NCI-H524 (cell line): ENCODE measurements around the gene STK32A.
A peak's percentile ranks its signal among the peaks of the same experiment; 100 is the strongest.

ENCODE experiments used
- DNase-seq, 2 experiments: peaks; one replicate each; lab custom pipeline; 2025; lab: John Stamatoyannopoulos, UW

STK32A gene

DNA sequence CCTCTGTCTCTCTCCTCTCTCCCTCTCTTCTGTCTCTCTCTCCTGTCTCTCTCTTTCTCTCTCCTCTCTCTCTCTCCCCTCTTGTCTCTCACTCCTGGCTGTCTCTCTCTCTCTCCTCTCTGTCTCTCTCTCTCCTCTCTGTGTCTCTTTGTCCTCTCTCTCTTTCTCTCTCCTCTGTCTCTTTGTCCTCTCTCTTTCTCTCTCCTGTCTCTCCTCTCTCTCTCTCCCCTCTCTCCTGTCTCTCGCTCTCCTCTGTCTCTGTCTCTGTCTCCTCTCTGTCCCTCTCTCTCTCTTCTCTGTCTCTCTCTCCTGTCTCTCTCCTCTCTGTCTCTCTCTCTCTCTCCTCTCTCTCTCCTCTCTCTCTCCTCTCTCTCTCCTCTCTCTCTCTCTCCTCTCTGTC lies 25.0 kb downstream of the STK32A start:
- no peak for DNase-seq

DNA sequence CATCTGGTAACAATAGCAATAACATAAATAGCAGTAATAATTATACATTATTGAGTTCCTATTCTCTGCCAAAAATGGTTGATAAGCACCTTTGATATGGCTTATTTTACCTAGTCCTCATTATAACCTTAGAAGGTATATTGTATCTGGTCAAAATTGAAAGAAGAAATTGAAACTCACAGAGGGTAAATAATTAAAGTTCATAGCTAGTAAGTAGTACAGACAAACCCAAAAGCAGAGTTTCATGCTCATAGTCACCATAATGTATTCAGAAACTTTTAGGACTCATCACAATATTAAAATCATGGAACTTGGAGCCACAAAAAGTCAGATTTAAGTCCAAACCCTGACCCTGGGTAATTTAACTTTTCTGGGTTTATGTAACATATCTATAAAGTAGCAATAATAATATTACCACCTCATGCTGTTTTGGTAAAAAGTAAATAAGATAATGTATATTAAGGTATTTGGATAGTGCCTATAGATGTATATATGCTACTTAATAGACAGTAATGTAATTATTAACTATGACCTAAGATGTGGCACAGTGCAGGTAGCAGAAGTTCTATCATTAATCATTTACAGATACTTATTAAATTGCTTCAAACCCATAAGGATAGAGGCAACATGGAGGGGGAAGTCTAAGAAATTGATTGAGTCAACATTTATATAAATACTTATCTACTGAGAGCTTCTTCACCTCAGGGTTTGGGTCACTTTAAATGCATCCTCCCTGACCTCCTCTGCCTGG lies 32.4 kb downstream of the STK32A start:
- no peak for DNase-seq

DNA sequence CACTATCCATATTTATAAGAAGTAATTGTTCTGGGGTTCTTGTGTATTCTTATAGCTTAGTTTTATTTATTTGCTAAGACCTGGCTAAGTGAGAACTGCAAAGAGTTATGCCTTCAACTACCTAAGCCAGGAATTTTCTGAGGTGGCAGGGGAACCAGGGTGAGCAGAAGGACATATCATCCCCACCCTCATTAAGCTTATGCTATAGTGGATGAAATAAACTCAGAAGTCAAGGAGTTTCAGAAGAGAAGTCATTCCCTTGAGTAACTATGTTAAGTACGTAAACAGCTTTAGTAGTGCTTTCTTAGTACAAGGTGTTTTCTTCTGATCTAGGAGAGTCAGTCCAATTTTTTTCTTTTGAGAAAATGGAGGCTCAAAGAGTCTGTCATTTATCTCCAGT lies 41.7 kb downstream of the STK32A start:
- no peak for DNase-seq

DNA sequence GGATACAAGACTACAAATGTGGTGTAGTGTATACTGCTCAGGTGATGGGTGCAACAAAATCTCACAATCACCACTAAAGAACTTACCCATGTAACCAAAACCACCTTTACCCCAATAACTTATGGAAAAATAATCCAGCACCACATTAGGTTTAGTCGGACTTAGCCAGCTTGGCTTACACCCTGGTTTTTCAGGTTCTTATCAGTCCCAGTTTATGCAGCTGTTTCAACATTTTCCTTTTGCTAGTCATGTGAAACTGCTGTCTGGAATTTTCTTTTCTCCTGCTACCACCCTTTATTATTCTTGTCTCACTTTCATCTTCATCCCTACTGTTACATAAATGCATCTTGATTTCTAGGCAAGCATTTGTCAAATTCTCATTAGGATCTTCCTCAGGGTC lies 51.5 kb downstream of the STK32A start:
- DNase-seq: no peak

DNA sequence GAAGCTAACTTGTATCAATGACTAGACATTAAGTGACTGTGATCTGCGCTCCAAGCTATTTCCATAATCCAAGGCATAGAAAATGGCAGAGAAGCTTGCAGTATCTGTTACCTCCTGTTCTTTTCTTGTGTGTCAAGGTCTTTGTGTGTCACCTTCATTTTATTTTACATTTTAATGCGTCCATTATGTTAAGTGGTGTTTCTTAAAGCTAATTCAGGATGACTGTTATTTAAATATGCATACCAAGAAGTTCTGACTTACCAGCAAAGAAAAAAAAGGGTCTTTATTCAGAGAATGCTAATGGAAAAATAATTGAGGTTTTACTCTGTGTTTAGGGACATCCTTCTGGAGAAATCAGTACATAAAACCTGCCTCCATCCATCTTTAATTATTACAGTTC lies 52.3 kb downstream of the STK32A start:
- no peak for DNase-seq

DNA sequence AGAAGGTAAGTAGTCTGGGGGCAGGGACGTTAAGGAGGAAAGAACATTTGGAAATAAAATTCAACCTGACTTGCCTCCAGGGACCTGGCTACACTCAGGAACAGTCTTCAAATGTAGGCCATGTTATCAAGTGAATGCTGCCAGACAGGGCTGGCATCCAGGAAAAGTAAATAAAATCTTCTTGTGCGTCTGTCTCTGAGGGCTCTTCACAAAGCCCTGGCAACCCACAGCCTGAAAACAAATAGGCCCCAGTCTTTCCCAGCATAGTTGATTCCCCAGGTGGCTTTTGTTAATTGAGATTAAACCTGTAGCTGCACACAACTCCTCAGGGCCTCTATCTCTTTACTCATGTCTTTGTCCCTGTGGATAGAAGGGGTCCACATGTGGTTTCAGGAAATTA lies 55.4 kb downstream of the STK32A start:
- no peak for DNase-seq

DNA sequence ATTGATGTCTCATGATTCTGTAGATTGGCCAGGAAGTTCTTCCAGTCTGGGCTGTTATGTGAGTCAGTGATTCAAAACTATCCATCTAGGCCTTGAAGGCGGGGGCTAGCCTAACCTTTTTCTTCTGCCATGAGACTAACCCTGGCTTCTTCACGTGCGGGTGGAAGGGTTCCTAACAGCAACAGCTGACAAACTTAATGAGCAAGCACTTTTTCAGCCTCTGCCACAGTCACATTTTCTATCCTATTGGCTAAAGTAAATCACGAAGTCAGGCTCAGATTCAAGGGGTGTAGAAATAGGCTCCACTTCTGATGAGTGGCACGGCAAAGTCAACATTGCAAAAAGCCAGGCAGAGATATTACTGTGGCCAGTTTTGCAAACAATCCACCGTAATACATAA lies 68.4 kb downstream of the STK32A start:
- no peak for DNase-seq

DNA sequence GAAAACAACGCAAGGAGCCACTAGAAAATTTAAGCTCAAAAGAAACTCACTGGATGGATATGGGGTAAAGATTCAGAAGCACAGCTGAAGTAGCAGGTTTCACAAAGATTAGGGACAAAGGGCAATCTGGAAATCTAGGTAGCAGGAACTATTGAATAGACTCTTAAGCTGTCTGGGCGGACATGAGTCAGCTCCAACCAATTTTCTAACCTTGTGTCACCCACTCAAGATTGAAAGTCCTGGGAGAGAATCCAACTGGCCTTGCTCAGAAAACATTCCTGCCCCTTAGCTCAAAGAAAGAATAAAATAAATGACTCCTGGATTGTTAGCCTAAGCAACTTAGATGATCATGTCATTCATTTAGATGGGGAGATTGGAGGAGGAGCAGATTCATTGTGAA lies 69.2 kb downstream of the STK32A start:
- DNase-seq: no peak

DNA sequence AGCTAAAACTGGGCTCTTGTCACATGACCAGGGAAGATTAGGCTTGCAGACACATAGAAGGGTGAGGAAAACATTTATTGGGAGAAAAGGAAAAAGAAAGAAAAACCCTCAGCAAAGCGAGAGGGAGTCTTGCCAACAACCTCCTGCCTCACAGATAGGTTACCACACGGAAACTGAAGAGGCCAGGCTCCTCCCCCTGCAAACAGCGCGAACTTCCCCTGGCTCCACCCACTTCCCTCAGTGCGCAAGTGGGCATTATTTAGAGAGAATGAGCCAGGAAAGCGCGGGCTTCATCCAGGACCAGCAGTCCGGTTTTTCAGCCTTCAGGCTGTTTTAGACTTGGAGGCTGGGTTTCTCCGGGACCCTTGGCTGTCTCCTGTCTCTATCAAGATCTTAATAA lies 70.3 kb downstream of the STK32A start:
- no peak for DNase-seq

DNA sequence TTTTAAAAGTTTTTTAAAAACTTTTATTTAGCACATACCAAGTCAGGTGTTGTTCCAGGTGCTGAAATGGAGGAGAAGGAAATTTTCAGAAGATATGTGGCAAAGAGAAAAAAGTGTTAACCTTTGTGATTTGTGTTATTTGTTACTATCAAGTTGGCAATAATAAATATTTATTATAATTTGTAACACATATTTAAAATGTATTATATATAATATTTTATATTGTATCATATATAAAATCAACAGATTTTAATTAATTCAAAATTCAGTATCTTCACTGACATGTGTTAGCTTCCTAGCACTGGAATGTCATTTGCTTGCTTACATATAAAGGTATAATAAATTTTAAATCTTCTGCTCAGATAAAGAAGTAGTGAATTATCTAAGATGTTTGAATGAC lies 71.5 kb downstream of the STK32A start:
- no peak for DNase-seq

DNA sequence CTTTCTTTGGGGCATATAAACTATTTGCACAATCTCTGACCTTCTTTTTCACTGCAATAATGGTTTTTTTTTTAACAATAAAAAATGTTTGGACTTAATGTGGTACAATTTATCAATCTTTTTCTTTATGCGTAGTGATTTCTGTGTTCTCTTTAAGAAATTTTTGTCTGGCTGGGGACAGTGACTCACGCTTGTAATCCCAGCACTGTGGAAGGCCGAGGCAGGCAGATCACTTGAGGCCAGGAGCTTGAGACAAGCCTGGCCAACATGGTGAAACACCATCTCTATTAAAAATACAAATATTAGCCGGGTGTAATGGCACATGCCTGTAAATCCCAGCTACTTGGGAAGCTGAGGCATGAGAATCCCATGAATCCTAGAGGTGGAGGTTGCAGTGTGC lies 72.3 kb downstream of the STK32A start:
- DNase-seq: no peak

DNA sequence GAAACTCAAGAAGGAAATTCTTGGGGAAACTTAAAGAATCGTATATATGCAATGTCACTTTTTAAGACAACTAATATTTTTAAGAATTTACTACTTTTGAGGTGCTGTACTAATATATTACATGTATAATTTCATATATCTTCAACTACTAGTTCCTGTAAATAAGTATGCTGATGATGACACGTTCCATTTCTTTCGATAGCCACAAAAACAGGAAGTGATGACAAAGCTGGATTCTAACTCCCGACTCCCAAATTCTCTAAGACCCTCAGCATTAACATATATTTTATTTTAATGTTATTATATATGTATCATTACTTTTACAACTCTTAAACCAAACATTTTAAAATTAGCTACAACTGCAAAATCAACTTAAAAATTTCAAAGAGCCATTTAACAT lies 74.8 kb downstream of the STK32A start:
- no peak for DNase-seq

DNA sequence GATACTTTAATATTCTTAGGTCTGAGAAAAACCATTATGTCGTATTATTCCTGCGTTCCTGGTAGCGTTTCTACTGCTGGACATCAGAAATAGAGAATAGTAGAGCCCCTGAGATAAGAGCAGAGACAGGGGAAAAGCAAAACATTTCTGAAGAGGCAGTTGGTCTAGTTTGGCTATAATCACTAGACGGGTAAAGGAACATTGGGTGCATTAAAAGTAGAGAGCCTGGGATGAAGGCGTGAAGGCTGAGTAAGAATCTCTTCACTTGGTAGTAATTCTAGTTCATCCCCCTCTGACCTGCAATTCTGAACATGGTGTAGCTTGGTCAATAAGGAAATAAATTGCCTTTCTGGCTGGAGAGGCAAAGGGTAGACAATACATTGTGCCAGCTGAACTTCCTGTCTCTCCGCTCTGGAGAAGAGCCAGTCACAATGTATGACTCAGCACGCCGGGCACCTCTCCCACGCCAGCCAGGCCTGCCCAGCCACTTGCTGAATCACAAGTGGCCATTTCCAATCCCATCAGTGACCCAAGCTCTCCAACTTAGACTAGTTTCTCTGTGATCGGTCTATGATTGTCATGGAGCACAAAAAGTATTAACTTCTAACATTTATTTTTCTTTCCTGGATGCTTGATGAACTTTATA lies 75.4 kb downstream of the STK32A start:
- no peak for DNase-seq

DNA sequence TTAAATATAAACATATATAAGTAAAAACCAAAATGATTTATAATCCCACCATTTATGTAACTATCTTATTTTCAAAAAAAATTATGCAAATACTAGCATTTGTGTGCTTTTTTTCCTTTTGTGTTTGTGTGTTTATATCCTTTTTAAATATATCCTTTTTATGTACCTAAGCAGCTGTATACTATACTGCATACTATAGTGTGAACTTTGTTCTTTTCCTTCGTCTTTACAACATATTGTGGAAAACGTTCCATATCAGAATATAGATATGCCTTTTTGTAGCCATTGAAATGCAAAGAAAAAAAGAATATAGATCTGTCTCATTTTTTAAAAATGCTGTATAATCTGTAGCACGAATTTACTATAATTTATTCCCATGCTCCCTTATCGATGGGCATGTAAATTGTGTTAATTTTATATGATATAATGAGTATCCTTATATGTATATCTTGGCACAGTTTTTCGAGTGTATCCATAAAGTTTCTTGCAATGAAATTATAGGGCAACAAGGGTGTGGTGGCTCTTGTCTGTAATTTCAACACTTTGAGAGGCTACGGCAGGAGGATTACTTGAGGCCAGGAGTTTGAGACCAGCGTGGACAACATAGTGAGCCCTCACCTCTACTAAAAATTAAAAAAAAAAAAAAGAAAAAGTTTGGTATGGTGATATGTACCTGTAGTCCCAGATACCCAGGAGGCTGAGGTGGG lies 83.3 kb downstream of the STK32A start:
- DNase-seq: no peak

DNA sequence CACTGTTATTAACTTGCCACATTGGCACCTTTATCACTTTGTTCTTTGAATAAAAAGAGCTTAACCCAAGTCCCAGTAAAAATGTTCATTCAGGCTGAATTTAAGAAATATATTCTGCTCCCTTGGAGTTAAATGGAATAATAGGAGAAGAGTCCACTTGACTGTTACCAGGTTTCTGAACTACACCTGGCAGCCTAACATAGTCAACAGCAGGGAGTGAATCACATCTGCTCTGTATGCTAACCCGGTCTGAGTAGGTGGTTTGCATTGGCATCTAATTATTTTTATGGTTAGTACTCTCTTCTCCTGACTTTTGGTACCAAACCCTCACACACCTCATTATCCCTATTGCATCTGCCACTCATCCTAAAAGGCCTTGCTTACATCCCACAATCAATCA lies 86.7 kb downstream of the STK32A start:
- peak; percentile 8 to 71 for DNase-seq

DNA sequence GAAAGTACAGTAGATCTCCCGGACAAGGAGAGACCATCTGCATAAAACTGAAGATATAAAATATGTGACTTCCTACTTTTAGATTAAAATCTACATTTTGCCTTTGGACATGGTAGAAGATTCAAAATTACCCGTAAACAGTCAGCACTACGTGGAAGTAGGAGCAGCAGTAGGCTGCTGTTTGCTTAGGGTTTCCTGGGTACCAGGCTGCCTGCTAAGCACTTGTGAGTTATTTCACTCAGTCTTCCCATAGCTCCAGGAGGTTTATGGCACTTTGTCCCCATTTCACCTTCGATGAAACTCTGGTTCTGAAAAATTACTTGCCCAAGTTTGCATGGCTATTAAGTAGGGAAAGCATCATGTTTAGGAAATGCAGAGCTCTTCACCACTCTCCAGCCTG lies 92.6 kb downstream of the STK32A start:
- no peak for DNase-seq

DNA sequence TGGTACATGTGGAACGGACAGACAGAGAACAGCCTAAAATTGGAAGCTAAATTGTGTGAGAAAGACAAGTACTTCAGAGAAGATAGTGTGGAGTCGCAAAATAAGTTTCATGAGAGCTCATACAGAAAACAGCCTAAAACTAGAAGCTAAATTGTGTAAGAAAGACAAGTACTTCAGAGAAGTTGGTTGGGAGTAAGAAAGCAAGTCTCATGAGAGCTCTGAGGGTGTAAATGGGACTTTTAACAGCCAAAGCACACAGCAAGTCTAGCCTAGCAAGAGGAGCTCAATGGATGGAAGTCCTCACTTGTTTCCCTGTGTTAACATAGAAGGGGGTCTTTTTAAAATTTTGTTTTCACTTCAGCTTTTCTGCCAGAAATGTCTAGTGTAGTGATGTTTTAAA lies 93.1 kb downstream of the STK32A start:
- no peak for DNase-seq

DNA sequence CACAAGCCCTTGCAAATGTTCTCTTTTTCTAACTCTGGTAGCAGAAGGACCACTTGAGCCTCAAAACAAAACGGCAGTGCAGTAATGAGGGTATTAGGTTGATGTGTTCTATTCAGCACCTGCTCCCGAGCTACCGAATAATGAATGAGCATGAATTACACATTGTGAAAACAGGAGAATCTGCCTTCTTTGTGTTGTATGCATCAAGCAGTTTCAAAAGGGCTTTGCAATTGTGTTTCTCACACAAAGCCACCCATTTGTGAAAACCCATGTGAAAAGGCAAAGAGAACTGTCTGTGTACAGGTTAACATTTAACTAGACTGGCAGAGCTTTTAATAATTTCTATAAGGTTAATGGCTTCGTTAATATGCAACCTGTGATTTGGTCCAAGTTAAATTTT lies 97.8 kb downstream of the STK32A start:
- peak; percentile 71 to 85 for DNase-seq

DNA sequence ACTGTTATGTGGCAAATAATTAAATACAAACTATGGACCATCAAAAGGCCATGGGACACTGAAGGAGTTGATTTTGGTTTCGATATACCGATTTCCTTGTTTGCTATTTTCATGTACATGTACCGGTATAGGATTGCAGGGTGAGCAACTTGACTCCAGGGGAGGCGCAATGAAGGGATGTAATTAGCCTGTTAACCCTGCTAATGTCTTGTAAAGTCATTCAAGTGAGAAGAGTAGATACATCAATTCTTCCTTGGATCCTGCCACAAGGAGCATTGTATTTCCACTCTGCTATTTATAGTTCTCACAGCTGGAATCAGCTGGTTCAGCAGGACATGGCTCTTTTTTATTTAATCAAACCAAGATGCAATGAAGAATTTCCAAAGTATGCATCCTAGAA lies 102.0 kb downstream of the STK32A start:
- peak in 1 of 2 experiments; percentile 35 for DNase-seq

DNA sequence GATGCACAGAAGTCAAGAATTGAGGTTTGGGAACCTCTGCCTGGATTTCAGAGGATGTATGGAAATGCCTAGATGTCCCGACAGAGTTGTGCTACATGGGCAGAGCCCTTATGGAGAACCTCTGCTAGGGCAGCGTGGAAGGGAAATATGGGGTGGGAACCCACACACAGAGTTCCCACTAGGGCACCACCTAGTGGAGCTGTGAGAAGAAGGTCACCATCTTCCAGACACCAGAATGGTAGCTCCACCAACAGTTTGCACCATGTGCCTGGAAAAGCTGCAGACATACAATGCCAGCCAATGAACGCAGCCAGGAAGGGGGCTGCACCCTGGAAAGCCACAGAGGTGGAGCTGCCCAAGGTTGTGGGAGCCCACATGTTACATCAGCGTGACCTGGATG lies 104.5 kb downstream of the STK32A start:
- DNase-seq: no peak

DNA sequence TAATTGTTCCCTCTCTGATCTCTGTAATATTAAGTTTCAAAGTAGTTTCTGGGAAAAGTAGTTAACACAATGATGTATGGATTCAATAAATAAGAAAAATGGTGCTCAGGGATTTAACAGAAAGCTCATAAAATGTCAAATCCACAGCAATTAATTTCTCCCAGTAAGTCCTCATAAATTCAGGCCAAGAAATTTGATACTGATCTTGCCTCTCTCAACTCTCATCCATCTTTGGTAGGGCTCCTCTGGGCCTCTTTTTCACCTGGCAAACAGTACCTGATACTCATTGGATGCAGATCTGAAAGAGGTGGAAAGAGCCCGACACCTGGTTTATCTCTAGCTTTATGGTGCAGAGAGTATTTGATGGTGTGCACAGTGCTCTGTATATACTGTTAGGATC lies 106.1 kb downstream of the STK32A start:
- peak in 1 of 2 experiments; percentile 18 for DNase-seq

DNA sequence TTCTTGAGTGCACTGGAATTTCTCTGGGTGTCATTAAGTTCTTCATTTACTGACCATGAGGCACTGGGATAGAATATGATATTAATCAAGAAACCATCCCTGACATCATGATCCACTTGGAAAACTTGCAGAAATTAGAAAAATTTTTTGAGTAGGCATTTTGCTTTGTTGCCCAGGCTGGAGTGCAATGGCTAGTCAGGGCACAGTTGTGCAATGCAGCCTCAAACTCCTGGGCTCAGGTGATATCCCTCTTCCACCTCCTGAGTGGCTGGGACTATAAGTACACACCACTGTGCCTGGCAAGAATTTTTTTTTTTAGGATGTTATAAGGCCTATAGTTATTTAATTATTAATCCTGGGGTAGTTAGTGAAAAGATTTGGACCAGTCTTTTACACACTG lies 106.5 kb downstream of the STK32A start:
- DNase-seq: no peak

DNA sequence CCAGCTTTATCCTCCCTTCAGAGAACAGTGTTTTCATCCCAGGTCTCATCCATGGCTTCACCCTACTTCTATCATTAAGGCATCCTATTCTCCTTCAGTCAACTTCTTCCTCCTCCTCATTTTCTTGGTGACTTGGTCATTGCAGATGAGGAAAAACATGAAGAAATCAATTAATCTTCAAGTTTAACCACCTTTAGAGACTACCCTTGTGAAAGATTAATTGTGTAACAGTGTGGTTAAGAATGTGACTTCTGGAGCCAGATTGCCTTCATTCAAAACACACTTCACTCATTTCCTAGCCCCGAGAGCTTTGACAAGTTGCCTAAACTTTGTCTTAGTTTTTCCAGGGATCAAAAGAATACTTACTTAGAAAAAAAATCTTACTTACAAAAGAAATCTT lies 110.0 kb downstream of the STK32A start:
- DNase-seq: no peak
